Measurements from ENCODE around the gene COL4A2. TPM values are rescaled to one million over a fixed set of nuclear protein-coding genes. Genes with fewer than 3 reads are reported as not detected.

COL4A2 gene
- total RNA-seq, 1 donor from 2014 or later, result 273 TPM

DNA sequence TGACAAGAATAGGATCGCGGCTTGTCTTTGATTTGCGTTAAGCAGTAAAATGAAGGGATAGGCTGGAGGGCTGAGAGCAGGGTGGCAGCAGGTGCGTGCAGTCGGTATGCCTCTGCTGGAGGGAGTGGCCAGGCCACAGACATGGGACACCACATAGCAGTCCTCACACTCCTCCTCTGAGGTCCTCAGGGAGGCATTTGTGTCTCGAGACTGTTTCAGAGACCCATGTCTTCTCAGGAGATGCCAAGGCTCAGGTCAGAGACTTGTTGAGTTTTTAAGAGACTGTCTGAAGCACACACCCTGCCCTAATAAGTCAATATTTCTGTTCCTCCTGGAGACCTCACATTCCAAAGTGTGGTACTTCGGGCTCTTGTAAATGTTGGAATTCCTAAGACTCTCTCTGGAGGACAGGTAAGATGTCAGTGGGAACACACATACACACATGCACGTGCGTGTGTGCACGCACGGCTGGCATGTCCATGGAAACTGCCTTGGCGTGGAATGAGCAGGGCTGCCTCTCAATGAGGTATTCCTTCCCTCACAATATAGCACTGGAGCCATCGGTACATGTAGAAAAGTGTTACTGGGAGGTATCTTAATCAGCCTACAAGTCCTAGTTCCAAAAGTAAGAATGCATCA is 46.4 kb downstream of the COL4A2 start:
- Histone ChIP-seq H3K4me1 (peaks cover 8% of the 10 kb centered on the region), H3K9me3 (no peaks in the 10 kb centered on the region), H3K4me3 (no peak overlapping the region), H3K36me3 (peaks cover 13% of the 10 kb centered on the region), H3K27me3 (no peaks in the 10 kb centered on the region), H3K27ac (peak overlapping the region; percentile 55)
- TF ChIP-seq, protein P1, sequence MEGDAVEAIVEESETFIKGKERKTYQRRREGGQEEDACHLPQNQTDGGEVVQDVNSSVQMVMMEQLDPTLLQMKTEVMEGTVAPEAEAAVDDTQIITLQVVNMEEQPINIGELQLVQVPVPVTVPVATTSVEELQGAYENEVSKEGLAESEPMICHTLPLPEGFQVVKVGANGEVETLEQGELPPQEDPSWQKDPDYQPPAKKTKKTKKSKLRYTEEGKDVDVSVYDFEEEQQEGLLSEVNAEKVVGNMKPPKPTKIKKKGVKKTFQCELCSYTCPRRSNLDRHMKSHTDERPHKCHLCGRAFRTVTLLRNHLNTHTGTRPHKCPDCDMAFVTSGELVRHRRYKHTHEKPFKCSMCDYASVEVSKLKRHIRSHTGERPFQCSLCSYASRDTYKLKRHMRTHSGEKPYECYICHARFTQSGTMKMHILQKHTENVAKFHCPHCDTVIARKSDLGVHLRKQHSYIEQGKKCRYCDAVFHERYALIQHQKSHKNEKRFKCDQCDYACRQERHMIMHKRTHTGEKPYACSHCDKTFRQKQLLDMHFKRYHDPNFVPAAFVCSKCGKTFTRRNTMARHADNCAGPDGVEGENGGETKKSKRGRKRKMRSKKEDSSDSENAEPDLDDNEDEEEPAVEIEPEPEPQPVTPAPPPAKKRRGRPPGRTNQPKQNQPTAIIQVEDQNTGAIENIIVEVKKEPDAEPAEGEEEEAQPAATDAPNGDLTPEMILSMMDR (IDR thresholded peaks at IDR 0.05), result no peak
- ATAC-seq, result peak; percentile 92
- DNase-seq, result no peak
- intact Hi-C loops (cut with DNase I), result no loop called here

DNA sequence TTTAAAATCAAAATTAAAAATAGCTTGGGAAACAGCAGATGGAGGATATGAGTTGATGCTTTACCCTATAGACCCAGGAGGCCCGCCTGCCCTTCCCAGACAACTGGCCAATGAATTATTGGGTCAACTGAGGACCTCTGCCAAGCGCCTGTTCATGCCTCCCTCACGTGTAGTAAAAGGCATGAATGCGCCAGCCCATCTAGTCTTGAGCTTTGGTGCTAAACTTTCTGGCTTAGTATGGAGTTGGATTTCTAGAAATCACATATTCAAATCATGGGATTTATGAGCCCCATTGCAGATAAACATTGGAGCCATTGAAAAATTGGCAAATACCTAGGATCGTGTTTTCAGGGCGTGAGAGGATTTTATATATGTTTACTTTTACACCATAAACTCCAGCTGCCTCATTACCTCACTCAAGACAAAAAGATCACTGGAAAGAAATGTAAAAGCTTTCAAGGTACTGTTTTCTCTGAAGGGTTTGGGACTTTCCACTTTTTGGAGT is 47.1 kb downstream of the COL4A2 start:
- peaks cover 1% of the 10 kb centered on the region for H3K4me1 ChIP-seq
- DNase-seq, result no peak
- no peak overlapping the region for H3K4me3 ChIP-seq
- peaks cover 15% of the 10 kb centered on the region for H3K36me3 ChIP-seq
- TF ChIP-seq, protein P1 (IDR thresholded peaks at IDR 0.05), result no peak
- no peak overlapping the region for H3K27ac ChIP-seq
- intact Hi-C loops (cut with DNase I), result no loop called here
- no peaks in the 10 kb centered on the region for H3K9me3 ChIP-seq
- H3K27me3 ChIP-seq, result no peaks in the 10 kb centered on the region
- ATAC-seq, result no peak

DNA sequence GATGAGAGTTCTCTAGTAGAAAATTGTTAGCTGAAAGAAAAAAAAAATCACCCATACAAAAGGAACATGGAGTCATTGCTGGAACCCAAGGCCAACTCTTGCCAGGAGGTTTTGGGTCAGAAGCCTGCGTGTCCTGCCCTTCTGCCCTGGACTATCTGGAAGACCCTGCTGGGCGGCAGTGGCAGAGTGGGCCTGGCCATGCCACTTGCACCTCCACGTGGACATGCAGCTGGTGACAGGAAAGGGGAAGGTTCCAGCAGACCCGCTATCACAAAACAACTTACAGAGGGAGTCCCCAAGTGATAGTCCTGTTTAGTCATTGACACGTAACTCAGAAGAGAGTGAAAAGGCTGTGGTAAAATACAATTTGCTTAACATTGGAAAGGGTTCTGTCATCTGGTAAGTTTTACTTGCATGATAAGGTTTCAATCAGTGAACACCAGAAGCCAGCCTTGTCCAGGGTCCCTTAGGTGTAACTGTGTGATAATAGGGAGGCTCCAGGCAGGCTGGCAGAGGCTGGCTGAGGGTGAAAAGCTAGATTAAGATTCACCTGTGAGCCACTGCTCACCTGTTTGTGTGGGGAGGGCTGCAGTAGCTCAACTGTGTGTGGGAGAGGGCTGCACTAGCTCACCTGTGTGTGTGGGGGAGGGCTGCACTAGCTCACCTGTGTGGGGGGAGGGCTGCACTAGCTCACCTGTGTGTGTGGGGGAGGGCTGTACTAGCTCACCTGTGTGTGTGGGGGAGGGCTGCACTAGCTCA is 47.8 kb downstream of the COL4A2 start:
- H3K9me3 ChIP-seq, result no peaks in the 10 kb centered on the region
- intact Hi-C loops (cut with DNase I), result no loop called here
- no peak overlapping the region for H3K4me3 ChIP-seq
- DNase-seq (no peak), ATAC-seq (no peak)
- no peaks in the 10 kb centered on the region for H3K27me3 ChIP-seq
- peaks cover 2% of the 10 kb centered on the region for H3K4me1 ChIP-seq
- TF ChIP-seq, protein P1 (IDR thresholded peaks at IDR 0.05), result no peak
- H3K36me3 ChIP-seq, result peaks cover 15% of the 10 kb centered on the region
- H3K27ac ChIP-seq, result no peak overlapping the region

DNA sequence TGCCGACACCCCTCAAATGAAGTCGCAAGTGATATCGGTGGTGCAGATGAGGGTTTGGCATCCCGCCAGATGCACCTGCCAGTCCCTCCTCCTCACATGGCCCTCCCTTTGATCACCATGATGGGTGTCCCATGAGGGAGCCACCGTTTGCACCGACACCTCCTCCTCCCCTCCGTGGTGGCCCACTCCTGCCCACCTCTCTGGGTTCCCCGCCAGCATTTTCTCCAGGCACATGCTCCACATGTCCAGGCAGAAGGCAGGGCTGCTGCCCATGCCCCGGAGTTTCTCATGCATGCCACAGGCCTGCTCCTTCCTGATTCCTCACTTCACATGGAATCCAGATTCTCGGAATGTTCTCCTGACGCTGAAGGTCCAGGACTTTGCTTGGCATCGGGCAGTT is 49.3 kb downstream of the COL4A2 start:
- intact Hi-C loops (cut with DNase I), result no loop called here
- Histone ChIP-seq H3K36me3 (peaks cover 15% of the 10 kb centered on the region), H3K27ac (no peak overlapping the region), H3K4me1 (peaks cover 17% of the 10 kb centered on the region), H3K9me3 (no peaks in the 10 kb centered on the region), H3K27me3 (no peaks in the 10 kb centered on the region), H3K4me3 (no peak overlapping the region)
- ATAC-seq, result no peak
- DNase-seq, result no peak
- TF ChIP-seq, protein P1 (IDR thresholded peaks at IDR 0.05), result no peak

DNA sequence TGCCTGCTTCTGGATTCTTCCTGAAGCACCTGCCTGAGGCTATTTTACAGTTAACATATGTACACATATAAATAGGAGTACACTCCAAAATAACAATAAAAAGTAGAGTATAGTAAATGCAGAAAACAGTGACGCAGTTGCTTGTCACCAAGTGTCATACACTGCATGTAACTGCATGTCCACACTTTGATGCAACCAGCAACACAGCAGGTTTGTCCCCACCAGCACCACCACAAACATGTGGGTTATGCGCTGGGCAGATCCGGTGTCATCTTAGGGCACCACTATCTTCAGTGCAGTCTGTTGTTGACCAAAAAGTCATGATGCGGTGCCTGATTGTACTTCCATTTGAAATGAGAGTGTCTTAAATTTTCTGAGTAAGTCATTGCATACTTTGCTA is 51.3 kb downstream of the COL4A2 start:
- TF ChIP-seq, protein P1 (IDR thresholded peaks at IDR 0.05), result no peak
- H3K27ac ChIP-seq, result no peak overlapping the region
- H3K9me3 ChIP-seq, result no peaks in the 10 kb centered on the region
- DNase-seq, result no peak
- intact Hi-C loops (cut with DNase I), result no loop called here
- H3K27me3 ChIP-seq, result no peaks in the 10 kb centered on the region
- H3K4me3 ChIP-seq, result no peak overlapping the region
- H3K36me3 ChIP-seq, result peaks cover 15% of the 10 kb centered on the region
- ATAC-seq, result no peak
- peaks cover 25% of the 10 kb centered on the region for H3K4me1 ChIP-seq
